NCI-H1105 treated with DMSO at 0.1 percent for 48 hours (cell line): ENCODE data around the gene STUB1.

Source experiments
- DNase-seq: peaks from one replicate; lab custom pipeline; 2025; lab: John Stamatoyannopoulos, UW

The STUB1 gene

DNA sequence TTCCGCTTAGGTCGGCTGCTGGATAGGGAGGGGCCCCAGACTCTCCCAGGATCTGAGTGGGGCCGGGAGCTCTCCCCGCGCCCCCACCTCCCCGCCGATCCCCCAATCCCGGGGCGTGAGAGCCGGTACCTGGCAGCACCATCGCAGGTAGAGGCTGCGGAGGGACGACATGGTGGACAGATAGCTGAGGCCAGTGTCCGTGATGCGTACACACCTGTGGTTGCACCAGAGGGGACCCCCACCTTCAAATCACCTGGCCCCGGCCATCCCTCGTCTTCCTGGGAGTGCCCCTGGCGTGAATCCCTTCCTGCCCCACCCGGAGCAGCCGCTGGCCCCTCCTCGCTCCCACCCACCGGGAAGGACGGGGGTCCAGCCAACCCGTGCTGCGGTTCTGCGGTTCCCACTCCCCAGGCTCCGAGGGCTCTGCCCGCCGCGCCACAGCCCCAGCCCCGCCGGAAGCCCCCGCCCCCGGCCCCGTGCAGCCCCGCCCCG lies 14.7 kb downstream of the STUB1 start:
- DNase-seq, result no peak

DNA sequence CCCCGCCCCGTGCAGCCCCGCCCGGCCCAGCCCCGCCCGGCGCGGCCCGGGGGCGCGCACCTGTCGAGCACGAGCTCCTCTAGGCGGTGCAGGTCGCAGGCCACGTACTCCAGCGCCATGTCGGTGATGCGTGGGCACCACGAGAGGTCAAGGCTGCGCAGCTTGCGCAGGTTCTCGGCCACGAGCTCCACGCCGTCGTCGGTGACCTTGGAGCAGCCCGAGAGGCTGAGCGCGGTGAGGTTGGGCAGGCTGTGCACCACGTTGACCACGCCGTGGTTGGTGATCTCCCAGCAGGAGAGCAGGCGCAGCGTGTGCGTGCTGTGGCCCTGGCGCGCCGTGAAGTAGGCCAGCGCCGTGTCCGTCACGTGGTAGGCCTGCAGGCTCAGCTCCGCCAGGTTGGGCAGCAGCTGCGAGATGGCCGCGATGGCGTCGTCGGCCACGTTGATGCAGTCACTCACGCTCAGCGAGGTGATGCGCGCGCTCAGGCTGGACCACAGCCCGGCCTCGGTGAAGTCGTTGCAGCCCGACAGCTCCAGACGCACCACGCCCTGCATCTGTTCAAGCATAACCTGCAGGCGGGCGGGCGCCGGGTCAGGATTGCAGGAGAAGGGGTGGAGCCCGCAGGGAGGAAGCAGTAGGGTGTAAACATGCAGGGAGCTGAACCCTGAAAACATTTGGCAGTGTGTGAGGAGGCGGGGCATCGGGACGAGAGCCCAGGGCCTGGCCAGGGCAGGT lies 15.3 kb downstream of the STUB1 start:
- DNase-seq, result peak; percentile 79

DNA sequence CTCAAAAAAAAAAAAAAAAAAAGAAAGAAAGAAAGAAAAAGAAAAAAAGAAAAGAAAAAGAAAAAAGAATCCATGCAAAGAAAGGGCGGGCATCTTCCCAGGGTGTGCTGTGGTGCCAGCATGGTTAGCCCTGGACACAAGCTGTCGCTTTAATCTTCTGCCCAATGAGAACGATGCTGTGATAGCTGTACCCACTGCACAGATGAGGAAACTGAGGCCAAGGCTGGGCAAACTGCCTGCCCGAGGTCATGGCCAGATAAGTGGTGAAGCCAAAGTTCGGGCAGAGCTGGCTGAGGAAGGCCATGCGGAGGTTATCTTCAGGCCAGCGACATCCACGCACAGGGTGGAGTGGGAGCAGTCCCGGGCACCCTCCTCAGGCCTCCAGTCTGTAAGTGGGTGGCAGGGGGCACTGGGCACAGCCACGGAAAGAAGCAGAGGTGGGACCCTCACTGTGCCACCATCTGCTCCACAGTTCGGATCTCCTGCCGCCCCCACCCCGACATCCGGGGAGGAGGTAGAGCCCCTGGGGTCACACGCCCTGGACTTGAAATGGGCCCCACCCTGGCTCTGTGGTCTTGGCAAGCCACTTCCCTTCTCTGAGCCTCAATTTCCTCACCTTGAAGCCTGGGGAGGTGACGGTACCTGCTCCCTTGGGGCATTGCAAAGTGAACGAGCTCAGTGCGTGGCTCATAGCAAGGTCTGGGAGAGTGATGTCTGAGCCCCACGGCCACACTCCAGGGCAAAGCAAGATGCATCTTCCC lies 18.9 kb downstream of the STUB1 start:
- DNase-seq, result no peak

DNA sequence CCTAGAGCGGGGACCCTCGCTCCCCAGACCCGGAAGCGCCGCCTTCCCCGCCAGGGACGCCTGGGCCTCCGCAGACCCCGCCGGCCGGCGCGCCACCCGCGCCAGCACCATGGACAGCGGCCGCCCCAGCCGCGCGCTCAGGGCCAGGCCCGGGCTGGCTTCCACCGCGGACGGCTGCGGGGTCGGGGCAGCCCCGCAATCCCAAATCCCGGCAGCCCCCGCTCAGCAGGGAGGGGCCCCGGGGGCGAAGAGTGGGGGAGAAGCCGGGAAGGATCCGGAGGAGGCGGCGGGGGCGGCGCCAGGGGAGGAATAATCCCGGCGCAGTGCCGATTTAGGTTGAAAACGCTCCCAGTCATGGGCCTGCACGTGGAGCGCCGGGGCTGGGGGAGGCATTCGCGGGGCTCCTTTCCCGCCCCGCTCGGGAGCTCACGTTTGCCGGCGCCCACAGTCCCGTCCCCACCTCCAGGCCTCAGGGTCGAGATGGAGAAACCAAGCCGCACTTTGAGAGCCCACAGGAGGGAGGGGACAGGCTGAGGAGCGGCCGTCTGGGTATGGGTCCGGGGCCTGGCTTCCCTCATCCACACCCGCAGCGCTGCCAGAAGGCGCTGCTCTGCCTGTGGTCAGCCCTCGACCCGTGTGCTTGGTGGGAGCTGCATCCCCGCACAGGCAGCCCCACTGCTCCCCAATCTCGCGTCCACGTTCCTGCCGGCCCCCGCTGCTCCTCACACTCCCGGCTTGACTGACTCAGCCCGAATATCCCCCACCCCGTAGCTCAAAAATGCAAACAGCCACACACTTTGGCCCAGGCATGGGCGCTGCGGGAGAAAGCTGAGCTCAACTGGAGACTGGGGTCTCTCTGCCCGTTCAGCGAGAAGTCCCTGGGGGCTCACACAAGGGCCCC lies 20.7 kb downstream of the STUB1 start:
- no peak for DNase-seq

DNA sequence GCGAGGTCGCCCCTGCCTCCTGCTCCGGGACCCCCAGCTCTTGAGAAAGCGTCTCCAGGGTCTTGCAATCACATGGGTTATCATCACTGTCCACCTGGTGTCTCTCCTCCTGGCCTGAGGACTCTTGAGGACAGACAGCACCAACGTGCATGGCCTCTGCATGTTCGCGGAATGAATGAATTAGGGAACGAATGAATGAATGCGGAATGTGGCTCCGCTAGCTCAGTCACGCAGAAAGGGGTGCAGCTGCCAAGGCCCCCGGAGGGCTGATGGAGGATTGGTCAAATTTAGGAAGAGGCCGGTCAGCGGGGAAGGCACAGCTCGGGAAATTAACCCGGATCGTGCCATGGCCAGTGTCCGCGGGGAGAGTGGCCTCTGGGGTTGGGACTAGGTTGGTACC lies 22.1 kb downstream of the STUB1 start:
- no peak for DNase-seq

DNA sequence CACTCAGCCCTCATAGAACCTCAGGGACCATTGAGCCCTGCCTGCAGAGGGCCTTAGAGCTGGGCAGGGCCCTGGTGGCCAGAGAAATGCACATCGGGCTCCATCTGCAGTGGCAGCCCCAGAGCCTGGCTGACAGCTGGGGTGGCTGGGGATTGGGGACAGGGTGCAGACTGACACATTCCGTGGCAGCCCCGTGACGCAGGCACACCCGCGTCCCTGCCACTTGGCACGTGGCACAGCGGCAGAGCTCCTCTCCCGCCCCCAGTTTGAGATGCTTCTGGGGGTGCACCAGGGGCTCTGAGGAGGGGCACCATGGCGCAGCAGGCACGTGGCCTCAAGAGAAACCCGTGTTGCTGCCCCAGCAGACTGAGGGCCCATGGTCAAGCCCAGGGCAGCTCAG lies 23.2 kb downstream of the STUB1 start:
- no peak for DNase-seq

DNA sequence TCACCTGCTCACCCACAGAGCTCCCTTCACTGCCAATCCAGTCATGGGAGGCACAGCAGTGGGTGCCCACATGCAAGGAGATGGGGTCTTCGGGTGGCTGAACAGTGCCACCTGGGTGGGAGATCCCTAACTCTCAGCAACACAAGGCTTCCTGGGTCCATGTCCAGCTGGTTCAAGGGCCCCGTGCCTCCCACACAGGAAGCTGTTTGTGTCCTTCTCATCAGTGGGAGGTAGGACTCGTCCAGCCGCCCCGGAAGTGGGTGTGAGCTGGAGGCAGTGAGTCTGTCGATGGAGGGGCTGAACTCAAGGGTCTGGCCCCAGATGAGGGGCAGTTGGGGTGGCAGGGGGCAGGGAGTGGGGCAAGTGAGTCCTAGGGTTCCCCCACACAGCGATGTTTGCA lies 23.8 kb downstream of the STUB1 start:
- no peak for DNase-seq

DNA sequence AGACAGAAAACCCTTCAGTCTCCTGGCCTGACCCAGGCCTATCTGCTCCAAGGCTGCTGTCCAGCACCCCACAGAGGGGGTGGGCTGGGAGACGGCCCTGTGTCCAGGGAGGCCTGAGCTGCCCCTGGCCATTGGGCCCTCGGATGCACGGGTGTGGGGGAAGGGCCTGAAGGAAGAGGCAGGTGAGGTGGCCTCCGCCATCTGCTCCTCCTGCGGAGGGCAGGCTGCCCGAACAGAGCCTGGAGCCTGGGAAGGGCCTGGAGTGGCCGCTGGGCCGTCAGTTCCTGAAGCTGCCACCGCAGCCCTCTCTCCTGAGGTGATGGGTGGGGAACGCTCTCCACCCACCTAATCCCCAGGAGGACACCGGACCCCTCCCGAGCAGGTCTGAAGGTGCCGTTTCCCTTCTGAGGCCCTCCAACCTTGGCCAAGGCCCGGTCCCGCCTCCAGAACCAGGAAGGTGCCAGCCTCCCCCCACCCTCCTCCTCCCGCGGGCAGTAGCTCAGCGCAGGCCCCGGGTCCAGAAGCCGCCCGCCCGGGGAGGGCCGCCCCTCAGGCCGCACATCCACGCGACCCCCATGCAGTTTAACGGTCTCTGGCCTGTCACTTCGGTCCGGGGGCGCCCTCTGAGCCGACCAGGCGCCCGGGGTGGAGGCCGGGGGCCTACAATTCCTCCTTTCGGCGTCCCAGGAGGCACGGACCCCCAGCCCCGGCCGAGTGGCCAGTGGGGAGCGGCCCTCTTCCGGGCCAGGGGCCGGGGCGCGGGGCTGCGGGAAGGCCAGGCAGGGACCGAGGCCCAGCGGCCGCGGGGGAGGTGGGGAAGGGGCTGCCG lies 24.6 kb downstream of the STUB1 start:
- no peak for DNase-seq

DNA sequence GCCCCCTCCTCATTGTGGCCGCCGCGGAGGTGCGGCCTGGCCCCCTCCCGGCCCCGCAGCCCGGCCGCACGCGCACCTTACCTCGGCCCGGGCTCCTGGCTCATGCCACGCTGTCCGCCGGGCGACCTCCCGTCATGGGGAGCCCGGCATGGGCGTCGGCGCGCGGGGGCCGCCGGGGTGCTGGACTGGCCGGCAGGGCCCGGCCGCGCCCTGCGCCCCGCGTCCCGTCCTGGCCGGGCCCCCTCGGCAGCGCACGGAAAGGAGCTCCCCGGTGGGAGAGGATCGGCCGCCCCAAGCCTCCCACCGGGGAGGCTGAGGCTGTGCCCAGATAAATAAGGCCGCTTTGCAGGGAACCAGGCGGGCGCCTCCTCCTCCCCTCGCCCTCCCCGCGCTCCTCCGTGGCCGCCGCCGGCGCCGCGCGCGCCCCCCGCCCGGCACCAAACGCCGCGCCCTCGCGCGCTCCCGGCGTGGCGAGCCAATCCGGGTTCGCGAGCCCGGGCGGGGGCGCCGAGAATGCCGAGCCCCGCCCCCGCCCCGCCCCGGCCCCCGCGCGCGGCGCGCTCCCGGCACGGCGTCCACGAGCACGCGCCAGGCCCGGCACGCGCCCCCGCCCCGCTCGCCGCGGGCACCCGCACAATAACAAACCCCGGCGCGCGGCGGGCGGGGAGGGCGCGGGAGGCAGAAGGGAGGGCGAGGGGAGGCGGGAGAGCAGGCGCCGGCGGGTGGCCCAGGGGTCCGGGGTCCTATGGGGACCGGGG lies 25.4 kb downstream of the STUB1 start, which contains the start of gene FBXL16:
FBXL16 (minus strand) TSS at position 371 of the 758 bp plus-strand sequence. CDS start 8,396 bp downstream, outside the sequence.
- DNase-seq, result peak; percentile 43

DNA sequence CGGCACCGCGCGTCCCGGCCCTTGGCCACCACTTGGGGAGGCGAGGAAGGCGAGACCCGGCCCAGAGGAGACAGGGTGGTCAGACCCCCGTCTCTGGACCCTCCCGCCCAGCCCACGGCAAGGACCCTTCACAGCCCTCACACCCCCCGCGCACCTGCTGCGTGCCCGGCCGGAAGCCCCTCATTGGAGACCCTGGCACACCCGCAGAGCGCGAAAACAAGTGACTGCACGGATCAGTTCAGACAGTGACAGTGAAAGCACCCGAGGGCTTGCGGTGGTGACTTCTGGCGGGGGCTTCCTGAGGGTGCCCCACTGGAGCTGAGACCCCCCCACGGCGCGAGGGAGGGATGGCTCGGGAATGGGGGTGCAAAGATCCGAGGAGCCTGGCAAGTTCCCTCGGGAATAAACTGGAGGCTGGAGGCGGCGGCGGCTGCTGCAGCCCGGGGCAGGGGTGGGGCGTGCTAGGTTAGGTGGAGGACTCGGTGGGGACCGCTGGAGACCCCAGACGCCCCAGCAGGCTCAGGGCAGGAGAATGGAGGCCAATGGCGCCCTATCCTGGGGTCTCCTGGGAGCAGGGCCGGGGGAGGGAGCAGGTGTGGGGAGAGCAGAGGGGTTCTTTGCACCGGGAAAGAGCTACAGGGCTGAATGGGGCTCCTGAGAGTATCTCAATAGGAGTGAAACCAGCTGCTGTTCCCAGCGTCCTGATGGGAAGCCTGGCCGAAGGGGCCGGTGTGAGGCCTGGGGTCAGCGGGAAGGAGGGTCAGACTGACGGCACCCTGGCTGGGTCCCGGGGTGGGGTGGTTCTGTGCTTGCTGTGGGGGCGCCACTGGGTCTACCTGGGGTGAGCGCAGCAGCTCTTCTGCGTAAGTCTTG lies 26.2 kb downstream of the STUB1 start:
- DNase-seq, result no peak

DNA sequence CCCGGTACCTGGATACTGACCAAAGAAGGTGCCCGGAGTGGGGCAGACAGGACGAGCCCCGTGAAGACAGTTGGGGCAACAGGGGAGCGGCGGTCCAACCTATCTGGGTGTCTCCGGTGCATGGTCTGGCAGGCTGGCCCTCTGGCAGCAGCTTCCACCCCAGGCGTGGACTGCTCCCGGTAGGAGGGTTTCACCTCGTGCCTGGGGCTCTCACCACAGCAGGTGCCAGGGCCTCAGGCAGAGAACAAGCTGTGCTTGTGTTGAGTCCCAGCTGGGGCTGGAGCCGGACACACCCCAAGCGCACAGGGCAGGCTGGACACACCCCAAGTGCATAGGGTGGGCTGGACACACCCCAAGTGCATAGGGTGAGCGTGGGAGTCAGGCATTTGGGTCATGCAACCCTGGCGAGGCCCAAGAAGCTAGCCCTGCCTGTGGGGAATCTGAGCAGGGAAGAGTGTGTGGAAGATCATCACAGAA lies 26.9 kb downstream of the STUB1 start:
- DNase-seq, result no peak

DNA sequence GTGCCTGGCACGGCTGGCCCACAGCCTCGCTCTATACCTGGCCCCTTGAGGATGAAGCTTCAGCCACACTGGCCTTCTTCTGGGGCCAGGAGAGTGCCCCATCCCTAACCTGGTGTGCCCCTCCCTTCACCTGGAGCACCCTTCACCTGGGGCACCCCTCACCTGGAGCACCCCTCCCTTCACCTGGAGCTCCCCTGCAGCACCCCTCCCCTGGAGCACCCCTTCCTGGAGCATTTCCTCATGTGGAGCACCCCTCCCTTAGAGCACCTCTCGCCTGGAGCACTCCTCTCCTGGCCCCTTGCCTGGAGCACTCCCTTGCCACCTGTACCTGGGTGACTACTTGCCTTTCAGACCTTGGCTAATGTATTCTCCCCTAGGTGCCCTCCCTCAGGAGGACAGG lies 27.8 kb downstream of the STUB1 start:
- no peak for DNase-seq

DNA sequence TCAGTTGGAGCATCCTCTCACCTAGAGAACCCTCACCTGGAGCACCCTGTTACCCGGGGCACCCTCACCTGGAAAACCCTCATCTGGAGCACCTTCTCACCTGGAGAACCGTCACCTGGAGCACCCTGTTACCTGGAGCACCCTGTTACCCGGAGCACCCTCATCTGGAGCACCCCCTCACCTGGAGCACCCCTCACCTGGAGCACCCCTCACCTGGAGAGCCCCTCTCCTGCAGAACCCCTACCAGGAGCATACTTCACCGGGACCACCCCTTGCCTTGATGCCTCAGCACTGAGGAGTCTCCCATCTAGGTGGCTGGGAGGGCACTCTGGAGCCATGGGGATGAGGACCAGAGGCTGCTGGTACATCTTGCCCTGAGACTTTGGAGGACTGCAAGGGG lies 28.7 kb downstream of the STUB1 start:
- no peak for DNase-seq

DNA sequence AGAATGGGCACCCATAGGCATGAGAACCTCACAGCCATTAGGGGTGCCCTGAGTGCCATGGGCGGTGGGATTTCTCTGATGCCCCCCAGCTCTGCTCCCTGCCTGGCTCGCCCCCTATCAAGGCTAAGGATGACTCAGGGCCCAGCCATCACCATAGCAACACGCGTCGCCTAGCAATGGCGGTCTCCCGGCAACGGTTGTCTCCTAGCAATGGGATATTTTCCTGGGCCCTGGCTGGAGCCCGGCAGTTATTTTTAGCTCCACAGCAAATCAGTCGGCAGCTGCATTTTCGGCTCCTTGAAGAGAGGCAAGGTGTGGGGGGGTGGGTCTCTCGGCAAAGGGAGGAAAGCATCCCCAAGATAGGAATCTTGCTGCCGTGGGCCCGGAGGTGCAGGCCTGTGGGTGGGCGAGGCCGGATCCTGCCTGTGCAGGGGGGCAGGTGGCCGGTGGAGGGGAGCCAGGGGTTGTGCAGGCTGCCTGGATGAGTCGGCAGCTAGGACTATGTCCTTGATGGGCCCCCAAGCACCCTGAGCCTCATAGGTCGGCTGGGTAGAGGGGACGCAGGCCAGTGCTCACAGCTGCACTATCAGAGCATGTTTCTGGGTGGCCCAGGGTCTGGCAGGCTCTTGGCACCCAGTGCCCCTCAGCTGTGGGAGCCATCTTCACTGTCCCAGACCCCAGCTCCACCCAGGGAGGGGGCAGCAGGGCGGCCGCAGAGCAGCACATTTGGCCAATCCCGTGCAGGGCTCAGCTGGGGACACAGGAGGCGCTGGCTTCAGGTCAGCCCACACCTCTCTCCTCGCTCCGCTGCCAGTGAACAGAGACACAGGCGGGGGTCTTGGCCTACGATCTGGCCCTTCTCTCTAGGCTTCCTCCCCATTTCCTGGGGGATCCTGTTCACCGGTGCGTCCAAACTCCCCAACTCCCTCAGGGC lies 29.6 kb downstream of the STUB1 start:
- DNase-seq, result peak; percentile 89

DNA sequence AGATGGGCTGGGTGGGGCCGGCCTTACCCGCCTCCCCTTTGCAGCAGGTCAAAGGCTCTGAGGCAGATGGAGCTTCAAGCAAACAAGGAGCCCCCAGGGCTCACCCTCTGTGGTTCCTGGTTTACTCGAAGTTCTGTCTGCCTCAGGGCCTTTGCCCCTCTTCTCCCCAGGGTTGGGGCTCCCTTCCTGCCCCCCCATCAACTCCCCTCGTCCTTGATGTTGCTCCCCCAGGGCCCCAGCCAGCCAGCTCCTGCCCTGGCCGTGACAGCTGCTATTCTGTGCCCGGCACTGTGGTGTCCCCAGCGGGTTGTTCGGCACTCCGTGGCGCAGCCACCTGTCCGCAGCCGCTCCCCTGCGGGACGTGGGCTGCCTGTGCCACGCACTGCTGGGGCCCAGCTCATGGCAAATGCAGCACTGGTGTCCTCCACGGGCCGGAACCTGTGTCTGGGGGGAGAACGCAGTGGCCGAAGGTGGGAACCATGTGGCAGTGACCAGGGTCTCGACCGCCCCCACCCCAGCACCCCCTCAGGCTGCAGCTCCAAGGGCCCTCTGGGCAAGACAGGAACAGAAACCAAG lies 30.4 kb downstream of the STUB1 start:
- DNase-seq, result no peak

DNA sequence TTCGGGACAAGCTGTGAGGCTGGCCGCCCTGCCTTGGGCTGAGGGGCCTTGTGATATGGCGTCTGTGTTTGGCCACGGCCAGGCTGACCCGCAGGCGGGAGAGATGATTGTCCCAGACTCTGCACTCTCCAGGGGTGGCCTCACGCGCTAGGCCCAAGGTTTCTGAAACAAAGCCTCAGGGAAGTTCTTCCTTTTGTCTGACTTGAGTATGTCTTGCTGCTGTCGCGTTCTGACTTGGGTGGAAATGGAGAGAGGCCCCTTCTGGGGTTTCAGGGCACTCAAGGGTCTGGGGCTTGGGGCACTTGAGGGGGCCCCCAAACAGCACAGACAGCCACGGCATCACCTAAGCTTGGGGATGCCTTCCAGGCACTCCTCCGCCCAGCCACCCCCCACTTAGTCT lies 30.9 kb downstream of the STUB1 start:
- no peak for DNase-seq

DNA sequence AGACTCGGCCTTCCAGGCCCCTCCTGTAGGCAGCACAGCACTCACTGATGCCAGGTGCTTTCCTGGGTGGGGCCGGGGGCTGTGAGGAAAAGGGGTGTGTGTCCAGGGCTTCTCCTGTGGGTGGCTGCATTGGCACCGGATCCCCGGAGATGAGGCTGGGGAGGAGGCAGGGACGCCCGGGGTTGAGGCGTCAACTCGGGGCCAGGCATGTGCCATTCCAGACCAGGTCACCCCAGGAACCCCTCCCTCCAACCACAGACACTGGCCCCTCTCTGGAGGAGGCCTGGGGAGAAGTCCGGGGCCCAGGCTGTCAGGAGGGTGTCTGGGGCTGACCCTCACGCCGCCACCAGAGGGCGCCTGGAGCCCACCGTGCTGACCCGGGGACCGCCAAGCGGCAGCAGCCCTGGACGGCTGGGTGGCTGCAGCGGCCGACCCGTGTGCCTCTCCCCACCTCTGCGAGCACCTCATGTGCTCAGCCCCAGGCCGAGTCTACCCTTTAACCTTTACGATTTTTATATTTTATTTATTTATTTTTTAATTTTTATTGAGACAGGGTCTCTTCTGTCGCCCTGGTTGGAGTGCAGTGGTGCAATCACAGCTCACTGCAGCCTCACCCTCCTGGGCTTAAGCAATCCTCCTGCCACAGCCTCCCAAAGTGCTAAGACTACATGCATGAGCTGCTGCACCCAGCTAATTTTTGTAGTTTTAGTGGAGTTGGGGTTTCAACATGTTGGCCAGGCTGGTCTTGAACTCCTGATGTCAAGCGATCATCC lies 31.5 kb downstream of the STUB1 start:
- DNase-seq, result peak; percentile 45
